ENCODE results near the gene LRCH3.
"Not testable (repeated sequence)": the region's sequence is repeated elsewhere in the genome, so short reads cannot be mapped to it uniquely, and the experiment has no call there.

Gene LRCH3

GRCh38 chr3:197841789-197842188 lies 50.7 kb downstream of the LRCH3 start:
- no peak for DNase-seq

- DNase-seq = no peak
These were observed 55.4 kb downstream of the LRCH3 start for GRCh38 chr3:197846491-197846890.

- no peak for DNase-seq
These were observed 56.9 kb downstream of the LRCH3 start for GRCh38 chr3:197847866-197848401.

- DNase-seq = no peak
These were observed 63.7 kb downstream of the LRCH3 start for GRCh38 chr3:197854596-197855343.

GRCh38 chr3:197855571-197855970 lies 64.5 kb downstream of the LRCH3 start:
- DNase-seq = no peak

GRCh38 chr3:197856199-197856816 lies 65.3 kb downstream of the LRCH3 start:
- no peak for DNase-seq

- DNase-seq = no peak
These were observed 67.1 kb downstream of the LRCH3 start for GRCh38 chr3:197858133-197858532.

- DNase-seq = no peak
These were observed 67.5 kb downstream of the LRCH3 start for GRCh38 chr3:197858598-197858997.

GRCh38 chr3:197866035-197866434 lies 75.0 kb downstream of the LRCH3 start:
- no peak for DNase-seq

- DNase-seq = no peak
These were observed 82.3 kb downstream of the LRCH3 start for GRCh38 chr3:197873329-197873728.

GRCh38 chr3:197874064-197874463 lies 83.0 kb downstream of the LRCH3 start:
- no peak for DNase-seq

GRCh38 chr3:197874653-197875052 lies 83.6 kb downstream of the LRCH3 start:
- no peak for DNase-seq

- no peak for DNase-seq
These were observed 86.8 kb downstream of the LRCH3 start for GRCh38 chr3:197877902-197878301.

- peak; percentile 70 for DNase-seq
These were observed 87.4 kb downstream of the LRCH3 start for GRCh38 chr3:197878427-197878826.

GRCh38 chr3:197880491-197881269 lies 89.6 kb downstream of the LRCH3 start:
- no peak for DNase-seq

- DNase-seq = no peak
These were observed 90.4 kb downstream of the LRCH3 start for GRCh38 chr3:197881270-197881969.

GRCh38 chr3:197881970-197882338 lies 90.9 kb downstream of the LRCH3 start:
- no peak for DNase-seq

GRCh38 chr3:197882586-197882985 lies 91.5 kb downstream of the LRCH3 start:
- DNase-seq = no peak

- no peak for DNase-seq
These were observed 92.5 kb downstream of the LRCH3 start for GRCh38 chr3:197883541-197883940.

- not testable (repeated sequence) for DNase-seq
These were observed 93.3 kb downstream of the LRCH3 start for GRCh38 chr3:197884330-197884729.

GRCh38 chr3:197886052-197886451 lies 95.0 kb downstream of the LRCH3 start:
- not testable (repeated sequence) for DNase-seq

GRCh38 chr3:197887430-197888053 lies 96.5 kb downstream of the LRCH3 start:
- DNase-seq = not testable (repeated sequence)

Data from activated CD8-positive, alpha-beta memory T cell treated with anti-CD3 and anti-CD28 coated beads for 24 hours (primary cell).